GM20000 (cell line): ENCODE data around the gene PLEKHA4.

ENCODE experiments used
- DNase-seq: peaks from one replicate; pipeline ENCODE4 v3.0.0; 2012; ENCODE audit warnings: low spot score
- TF ChIP-seq, protein P1 (sequence below): IDR thresholded peaks from 2 replicates; pipeline ENCODE4 v1.5.1; 2012; ENCODE audit warnings: mild to moderate bottlenecking, control low read depth; ENCODE audit errors: extremely low read depth, missing control alignments

The PLEKHA4 gene

DNA sequence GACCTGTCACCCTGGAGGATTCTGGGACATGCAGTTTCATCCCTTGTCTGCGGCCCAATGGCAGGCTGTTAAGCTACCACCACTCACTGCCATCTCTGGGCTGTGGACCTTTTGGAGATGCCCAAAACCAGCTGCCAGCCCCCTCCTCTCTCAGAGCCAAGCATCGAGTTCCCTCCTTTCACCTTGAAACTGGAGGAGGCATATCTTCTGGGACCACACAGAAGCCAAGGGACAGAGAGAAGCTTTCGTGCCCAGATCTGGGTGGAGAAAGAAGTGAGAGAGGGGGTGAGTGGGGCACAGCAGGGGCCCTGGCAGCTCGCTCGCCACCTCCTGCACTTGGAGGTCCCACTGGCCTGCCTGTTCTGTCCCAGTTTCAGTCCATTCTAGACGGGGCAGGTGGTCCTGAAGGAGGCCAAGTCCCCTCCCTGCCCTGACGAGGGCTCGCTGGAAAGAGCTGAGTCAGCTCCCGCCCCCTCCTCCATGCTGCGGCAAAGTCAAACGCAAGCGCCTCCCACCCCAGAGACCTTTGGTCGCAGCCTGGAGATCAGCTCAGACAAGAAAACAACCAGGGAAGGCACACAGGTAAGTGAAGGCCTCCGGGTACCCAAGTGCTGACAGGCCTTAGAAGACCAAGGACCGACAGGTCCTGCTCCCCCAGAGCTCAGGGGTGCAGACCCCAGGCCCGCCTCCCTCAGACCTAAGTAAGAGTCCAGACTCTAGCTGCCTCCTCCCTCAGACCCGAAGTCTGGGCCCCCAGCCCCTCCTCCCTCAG lies 61.4 kb downstream of the PLEKHA4 start:
- DNase-seq, result no peak
- TF ChIP-seq, protein P1, sequence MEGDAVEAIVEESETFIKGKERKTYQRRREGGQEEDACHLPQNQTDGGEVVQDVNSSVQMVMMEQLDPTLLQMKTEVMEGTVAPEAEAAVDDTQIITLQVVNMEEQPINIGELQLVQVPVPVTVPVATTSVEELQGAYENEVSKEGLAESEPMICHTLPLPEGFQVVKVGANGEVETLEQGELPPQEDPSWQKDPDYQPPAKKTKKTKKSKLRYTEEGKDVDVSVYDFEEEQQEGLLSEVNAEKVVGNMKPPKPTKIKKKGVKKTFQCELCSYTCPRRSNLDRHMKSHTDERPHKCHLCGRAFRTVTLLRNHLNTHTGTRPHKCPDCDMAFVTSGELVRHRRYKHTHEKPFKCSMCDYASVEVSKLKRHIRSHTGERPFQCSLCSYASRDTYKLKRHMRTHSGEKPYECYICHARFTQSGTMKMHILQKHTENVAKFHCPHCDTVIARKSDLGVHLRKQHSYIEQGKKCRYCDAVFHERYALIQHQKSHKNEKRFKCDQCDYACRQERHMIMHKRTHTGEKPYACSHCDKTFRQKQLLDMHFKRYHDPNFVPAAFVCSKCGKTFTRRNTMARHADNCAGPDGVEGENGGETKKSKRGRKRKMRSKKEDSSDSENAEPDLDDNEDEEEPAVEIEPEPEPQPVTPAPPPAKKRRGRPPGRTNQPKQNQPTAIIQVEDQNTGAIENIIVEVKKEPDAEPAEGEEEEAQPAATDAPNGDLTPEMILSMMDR, result no peak

DNA sequence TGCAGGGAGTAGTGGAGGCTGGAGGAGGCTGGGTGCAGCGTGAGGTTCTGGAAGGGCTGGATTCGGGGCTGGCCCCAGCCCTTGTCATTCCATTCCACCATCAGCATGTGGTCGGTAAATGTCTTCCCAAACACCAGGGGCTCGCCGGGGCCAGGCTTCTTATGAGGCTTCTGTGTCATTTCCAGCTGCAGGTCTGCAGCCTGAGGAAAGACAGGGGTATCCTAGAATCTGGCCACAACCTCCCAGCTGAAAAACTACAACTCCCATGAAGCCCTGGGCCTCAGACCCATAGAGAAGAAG lies 61.9 kb downstream of the PLEKHA4 start:
- TF ChIP-seq, protein P1, result no peak
- peak; percentile 76 for DNase-seq

DNA sequence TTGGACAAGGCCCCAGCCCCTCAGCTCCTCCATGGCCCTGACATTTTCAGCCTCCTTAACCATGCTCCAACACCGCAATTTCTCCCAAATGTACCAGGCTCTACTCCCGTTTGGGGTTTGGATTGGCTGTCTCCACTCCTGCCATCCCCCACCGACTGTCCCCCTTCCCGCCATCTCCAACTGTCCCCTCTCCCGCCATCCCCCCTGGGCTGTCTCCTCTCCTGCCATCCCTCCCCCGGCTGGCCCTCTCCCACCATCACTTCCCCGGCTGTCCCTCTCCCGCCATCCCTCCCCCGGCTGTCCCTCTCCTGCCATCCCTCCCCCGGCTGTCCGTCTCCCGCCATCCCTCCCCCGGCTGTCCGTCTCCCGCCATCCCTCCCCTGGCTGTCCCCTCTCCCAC lies 63.0 kb downstream of the PLEKHA4 start:
- DNase-seq, result no peak
- TF ChIP-seq, protein P1, result no peak

DNA sequence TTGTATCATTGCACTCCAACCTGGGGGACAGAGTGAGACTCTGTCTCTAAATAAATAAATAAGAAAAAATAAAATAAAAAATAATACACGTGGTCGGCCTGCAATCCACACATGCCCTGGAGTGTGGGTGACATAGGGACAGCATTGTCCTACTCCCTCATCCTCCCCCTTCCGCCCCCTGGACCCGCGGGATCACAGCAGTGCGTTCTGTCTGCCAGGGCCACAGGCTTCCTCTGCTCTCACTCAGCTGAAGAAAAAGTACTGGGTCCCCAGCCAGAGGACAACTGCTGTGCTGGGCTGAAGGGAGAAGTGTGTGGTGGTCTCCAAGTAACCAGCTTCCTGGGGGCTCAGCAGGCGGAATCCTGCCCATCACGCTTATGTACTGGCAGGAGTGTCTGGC lies 63.9 kb downstream of the PLEKHA4 start:
- DNase-seq, result no peak
- TF ChIP-seq, protein P1, result no peak

DNA sequence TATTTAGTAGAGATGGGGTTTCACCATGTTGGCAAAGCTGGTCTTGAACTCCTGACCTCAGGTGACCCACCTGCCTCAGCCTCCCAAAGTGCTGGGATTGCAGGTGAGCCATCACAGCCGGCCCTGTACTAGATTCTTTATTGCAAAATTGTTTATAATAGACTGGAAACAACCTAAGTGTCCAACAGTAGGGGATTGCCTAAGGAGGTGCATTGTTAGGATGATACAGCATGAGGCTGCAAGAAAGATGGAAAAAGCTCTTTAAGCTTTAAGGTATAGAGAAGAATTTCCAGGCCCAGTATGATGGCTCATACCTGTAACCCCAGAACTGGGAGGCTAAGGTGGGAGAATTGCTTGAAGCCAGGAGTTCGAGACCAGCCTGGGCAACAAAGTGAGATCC lies 65.8 kb downstream of the PLEKHA4 start:
- TF ChIP-seq, protein P1, result no peak
- no peak for DNase-seq

DNA sequence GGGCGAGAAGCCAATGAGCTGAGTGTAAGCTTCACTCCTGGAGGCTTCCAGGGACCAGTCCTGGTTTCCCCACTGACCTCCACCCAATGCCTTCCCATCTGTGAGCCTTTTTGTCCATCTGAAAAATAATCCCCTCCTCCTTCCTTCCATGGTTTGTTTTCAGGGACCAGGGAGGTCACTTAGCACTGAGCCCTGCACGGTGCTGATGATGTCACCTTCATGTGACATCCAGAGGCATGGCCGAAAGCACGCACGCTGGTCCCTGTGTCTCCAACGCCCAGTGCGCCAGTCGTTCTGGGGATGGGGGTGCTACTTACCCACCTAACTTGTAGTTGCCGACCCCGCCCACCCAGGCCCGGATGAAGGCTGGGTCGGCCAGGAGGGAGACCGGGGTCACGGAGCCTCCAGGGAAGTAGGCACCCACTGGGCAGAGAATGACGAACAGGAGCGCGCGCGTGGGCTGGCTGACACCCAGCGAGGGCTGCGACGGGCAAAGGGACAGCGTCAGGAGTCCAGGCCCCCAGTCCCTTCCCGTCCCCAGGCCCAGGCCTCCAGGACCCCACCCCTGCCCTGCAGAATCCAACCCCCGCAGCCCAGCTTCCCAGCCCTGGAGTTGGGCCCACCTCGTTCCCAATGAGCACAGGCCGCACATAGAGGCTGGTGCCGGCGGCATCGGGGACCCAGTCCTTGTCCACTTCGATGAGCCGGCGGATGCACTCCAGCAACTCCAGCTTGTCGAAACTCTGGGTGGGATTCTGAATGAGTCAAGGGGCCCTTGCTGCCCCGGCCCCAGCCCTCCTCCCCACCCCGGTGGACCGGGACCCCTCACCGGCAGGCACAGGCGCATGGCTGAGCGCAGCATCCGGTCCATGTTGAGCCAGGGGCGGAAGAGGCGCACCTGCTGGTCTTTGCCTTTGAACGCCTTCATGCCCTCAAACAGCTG lies 68.8 kb downstream of the PLEKHA4 start:
- TF ChIP-seq, protein P1, result no peak
- DNase-seq, result peak; percentile 18

DNA sequence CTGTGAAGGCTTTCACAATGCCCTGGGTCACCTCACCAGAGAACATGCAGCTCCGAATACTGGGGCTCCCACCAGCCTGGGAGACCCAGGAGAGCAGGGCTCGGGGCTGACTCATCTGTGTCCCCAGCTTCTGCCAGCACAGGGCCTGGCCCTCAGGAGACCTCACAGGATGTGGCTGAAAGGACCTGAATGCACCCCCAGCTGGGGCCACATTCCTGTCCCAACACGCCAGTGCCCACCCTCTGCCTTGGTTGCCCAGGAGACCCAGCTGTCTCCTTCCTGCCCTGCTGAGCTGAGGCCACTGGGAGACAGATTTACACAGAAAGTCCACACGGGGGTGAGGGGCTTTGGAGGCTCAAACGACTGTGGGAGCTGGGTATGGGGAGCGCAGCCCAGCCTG lies 69.5 kb downstream of the PLEKHA4 start:
- peak; percentile 17 for DNase-seq
- TF ChIP-seq, protein P1, result no peak
